GM19455 (cell line): ENCODE measurements around the gene AFDN.
A peak's percentile ranks its signal among the peaks of the same experiment; 100 is the strongest.

Experiments used
- ATAC-seq: cut with Tn5 transposase; IDR thresholded peaks from one replicate; pipeline ENCODE4 v1.9.1; 2021; ENCODE audit not compliant: unreplicated experiment

Gene AFDN

GRCh38 chr6:167860550-167861226, 34.0 kb downstream of the AFDN start:
- no peak for ATAC-seq

- ATAC-seq = no peak
These were observed 34.7 kb downstream of the AFDN start for GRCh38 chr6:167861424-167861823.

GRCh38 chr6:167863897-167864296, 37.2 kb downstream of the AFDN start:
- ATAC-seq = no peak

GRCh38 chr6:167866642-167867041, 39.9 kb downstream of the AFDN start:
- no peak for ATAC-seq

- ATAC-seq = no peak
These were observed 43.6 kb downstream of the AFDN start for GRCh38 chr6:167870321-167870720.

- ATAC-seq = no peak
These were observed 46.0 kb downstream of the AFDN start for GRCh38 chr6:167872538-167873210.

- no peak for ATAC-seq
These were observed 51.5 kb downstream of the AFDN start for GRCh38 chr6:167877994-167878779.

- ATAC-seq = no peak
These were observed 52.9 kb downstream of the AFDN start for GRCh38 chr6:167879612-167880011.

GRCh38 chr6:167881327-167881726, 54.6 kb downstream of the AFDN start:
- ATAC-seq = no peak

- no peak for ATAC-seq
These were observed 55.5 kb downstream of the AFDN start for GRCh38 chr6:167882244-167882643.

- no peak for ATAC-seq
These were observed 61.4 kb downstream of the AFDN start for GRCh38 chr6:167888098-167888497.

GRCh38 chr6:167892835-167893815, 66.4 kb downstream of the AFDN start:
- ATAC-seq = no peak

- no peak for ATAC-seq
These were observed 68.3 kb downstream of the AFDN start for GRCh38 chr6:167894965-167895364.

- ATAC-seq = no peak
These were observed 69.9 kb downstream of the AFDN start for GRCh38 chr6:167896648-167897047.

- ATAC-seq = peak; percentile 67
These were observed 72.1 kb downstream of the AFDN start for GRCh38 chr6:167898673-167899311.

GRCh38 chr6:167904791-167905190, 78.1 kb downstream of the AFDN start:
- no peak for ATAC-seq

GRCh38 chr6:167906899-167907298, 80.2 kb downstream of the AFDN start:
- ATAC-seq = no peak

- no peak for ATAC-seq
These were observed 81.3 kb downstream of the AFDN start for GRCh38 chr6:167907837-167908681.

GRCh38 chr6:167910007-167910406, 83.3 kb downstream of the AFDN start:
- ATAC-seq = no peak
